BJ (cell line): ENCODE data around the gene KIF7. TPM values are rescaled to one million over a fixed set of nuclear protein-coding genes. Genes with fewer than 3 reads are reported as not detected.

Experiments
- CTCF ChIA-PET: fragments of 350-600 bp; formaldehyde crosslinking; extraction: SDS; loops from one replicate; lab custom pipeline; 2021; ENCODE audit warnings: antibody characterized with exemption, inconsistent platforms; lab: Yijun Ruan, JAX
- POLR2A ChIA-PET: fragments of 300-600 bp; sonication (Branson Sonifier 250); formaldehyde crosslinking; extraction: SDS; loops from one replicate; lab custom pipeline; 2021; ENCODE audit warnings: antibody characterized with exemption; lab: Charles Lee
- DNase-seq: peaks from one replicate; pipeline ENCODE4 v3.0.0-alpha.2; 2011; ENCODE audit warnings: low read depth
- H3K27me3 ChIP-seq: 2 replicates; pipeline ENCODE4 v1.6.0; 2011; ENCODE audit warnings: low read length; ENCODE audit not compliant: control insufficient read depth, insufficient read depth
- H3K36me3 ChIP-seq: 2 replicates; pipeline ENCODE4 v1.5.1; 2011; ENCODE audit warnings: low read length; ENCODE audit not compliant: control insufficient read depth, insufficient read depth
- H3K4me3 ChIP-seq: 2 replicates; pipeline ENCODE4 v1.5.1; 2011; ENCODE audit warnings: low read depth, mild to moderate bottlenecking, control low read depth, low read length
- polyA plus RNA-seq: library from polyadenylated mRNA; depleted of rRNA; stranded (reverse); fragments of >200 nt; gene quantifications from 2 replicates; pipeline ENCODE4 v1.2.3, GENCODE V29; 2011
- TF ChIP-seq, protein P1 (sequence below): IDR thresholded peaks from 2 replicates; pipeline ENCODE4 v1.5.1; 2011; ENCODE audit warnings: low read depth, mild to moderate bottlenecking, control low read depth, inconsistent platforms, low read length, moderate library complexity; ENCODE audit not compliant: insufficient read depth

Gene KIF7
- polyA plus RNA-seq, 1 experiment: 7.5 TPM

GRCh38 chr15:89652666-89653065, 2.6 kb downstream of the KIF7 start:
- ChIA-PET POLR2A (no interaction called here), CTCF (no interaction called here)
- TF ChIP-seq, protein P1, sequence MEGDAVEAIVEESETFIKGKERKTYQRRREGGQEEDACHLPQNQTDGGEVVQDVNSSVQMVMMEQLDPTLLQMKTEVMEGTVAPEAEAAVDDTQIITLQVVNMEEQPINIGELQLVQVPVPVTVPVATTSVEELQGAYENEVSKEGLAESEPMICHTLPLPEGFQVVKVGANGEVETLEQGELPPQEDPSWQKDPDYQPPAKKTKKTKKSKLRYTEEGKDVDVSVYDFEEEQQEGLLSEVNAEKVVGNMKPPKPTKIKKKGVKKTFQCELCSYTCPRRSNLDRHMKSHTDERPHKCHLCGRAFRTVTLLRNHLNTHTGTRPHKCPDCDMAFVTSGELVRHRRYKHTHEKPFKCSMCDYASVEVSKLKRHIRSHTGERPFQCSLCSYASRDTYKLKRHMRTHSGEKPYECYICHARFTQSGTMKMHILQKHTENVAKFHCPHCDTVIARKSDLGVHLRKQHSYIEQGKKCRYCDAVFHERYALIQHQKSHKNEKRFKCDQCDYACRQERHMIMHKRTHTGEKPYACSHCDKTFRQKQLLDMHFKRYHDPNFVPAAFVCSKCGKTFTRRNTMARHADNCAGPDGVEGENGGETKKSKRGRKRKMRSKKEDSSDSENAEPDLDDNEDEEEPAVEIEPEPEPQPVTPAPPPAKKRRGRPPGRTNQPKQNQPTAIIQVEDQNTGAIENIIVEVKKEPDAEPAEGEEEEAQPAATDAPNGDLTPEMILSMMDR: no peak
- Histone ChIP-seq H3K36me3 (peaks cover 7% of the 10 kb centered on the region), H3K27me3 (no peaks in the 10 kb centered on the region), H3K4me3 (no peak overlapping the region)
- DNase-seq: no peak

GRCh38 chr15:89652131-89652530, 3.1 kb downstream of the KIF7 start:
- TF ChIP-seq, protein P1: no peak
- DNase-seq: no peak

DNA sequence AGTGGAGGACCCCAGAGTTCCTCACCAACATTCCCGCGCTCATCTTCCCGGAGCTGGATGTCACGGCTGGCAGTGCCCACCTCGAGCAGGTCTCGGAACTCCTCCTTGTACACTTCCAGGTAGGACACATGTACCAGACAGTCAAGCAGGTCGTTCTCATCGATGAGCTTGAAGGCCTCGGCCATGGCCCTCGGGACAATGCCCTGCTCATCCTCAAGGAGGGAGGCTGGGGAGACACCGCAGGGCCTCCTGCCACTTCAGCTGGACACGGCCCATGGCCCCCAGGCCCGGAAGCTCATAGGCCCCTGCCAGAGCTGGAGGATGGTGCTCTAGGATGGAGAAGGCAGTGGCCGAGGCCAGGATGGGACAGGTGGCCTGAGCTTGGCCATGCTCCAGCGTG, 5.6 kb downstream of the KIF7 start:
- TF ChIP-seq, protein P1: no peak
- DNase-seq: no peak
- Histone ChIP-seq H3K27me3 (no peaks in the 10 kb centered on the region), H3K4me3 (no peak overlapping the region), H3K36me3 (peaks cover 17% of the 10 kb centered on the region)
- ChIA-PET POLR2A (no interaction called here), CTCF (interaction anchor here (0.7 to 1.3 kb wide), 3 partner anchors 13 to 24 kb away, joined by 3 read pairs; no protein-coding TSS in a partner anchor)

More at GRCh38 chr15:89652131-89652530, 3.1 kb downstream of the KIF7 start:
- Histone ChIP-seq H3K4me3 (no peak overlapping the region), H3K27me3 (no peaks in the 10 kb centered on the region), H3K36me3 (peaks cover 7% of the 10 kb centered on the region)
- ChIA-PET POLR2A (no interaction called here), CTCF (interaction anchor here (0.6 kb wide), 1 partner anchor 209 kb away, joined by 3 read pairs; no protein-coding TSS in a partner anchor)

DNA sequence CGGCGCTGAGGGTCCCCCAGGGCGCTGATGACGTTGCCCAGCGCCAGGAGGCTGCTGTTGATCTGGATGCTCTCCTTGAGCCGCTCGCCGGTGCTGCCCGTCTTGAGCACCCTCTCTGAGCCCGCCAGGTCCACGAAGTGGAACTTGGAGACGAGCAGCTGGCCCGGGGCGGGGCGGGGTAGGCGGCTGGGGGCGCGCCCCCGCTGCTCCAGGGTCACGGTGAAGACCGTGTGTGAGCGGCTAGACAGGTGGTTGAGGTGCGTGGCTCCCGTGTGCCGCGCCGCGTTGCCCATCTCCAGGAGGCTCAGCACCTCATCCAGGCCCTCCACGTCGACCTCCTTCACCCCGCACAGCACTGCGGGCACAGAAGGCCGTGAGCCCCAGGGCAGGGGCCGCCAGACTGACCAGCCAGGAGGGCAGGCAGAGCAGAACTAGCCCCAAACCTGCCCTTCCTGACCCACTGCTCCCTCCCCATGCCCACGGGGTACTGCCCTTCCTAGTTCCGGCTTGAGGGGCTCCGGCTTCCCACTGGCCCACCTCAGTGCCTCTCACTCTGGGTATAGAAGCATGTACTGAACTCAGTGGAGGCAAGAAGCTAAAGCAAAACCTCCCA, 6.1 kb downstream of the KIF7 start:
- ChIA-PET POLR2A (no interaction called here), CTCF (interaction anchor here (0.7 to 1.3 kb wide), 3 partner anchors 14 to 25 kb away, joined by 3 read pairs; no protein-coding TSS in a partner anchor)
- H3K27me3 ChIP-seq: no peaks in the 10 kb centered on the region

More for the DNA sequence above, 6.1 kb downstream of the KIF7 start:
- H3K4me3 ChIP-seq: no peak overlapping the region
- TF ChIP-seq, protein P1: no peak
- H3K36me3 ChIP-seq: peaks cover 17% of the 10 kb centered on the region
- DNase-seq: no peak
